GDM1 (cell line): ENCODE measurements around the gene ARHGAP23.
"Not testable (repeated sequence)": the region's sequence is repeated elsewhere in the genome, so short reads cannot be mapped to it uniquely, and the experiment has no call there.

Experiments
- DNase-seq: peaks from one replicate; lab custom pipeline; 2025; lab: John Stamatoyannopoulos, UW

The ARHGAP23 gene

DNA sequence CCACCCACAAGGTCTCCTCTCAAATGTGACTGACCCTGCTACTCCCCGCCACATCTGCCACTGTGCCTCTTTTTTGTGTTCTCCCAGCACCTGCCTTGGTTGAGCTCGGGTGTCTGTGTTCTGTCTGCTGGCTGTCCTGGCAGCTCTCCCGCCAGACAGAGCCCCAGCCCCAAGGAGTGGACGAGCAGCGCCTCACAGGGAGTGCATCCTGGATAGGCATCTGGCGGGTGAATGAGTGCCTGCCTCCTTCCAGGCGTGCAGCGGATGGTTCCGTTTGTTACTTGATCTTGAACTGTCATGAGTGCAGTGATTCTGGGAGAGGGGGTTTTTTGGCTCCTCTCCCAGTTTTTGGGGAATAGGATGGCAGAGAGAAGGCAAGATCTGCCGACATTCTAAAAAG lies 99.9 kb downstream of the ARHGAP23 start:
- DNase-seq, result not testable (repeated sequence)

DNA sequence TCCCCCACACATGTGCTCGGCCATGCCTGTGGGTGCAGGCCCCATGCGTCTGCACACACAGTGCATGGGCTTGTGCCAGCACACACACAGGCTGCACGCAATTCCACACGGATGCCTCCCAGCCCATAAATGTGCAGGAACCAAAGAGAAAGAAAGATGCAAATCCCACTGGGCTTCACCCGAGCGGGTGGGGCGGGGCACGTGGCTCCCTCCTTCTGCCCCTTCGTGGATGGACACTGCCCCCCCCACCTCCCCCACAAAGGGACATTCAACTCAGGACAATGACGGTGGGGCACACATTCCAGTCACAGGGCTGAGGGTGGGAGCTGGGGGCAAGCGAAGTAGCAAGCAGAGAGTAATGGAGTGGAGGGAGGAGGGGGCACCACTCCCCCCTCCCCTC lies 102.6 kb downstream of the ARHGAP23 start:
- not testable (repeated sequence) for DNase-seq

- not testable (repeated sequence) for DNase-seq
Measured at GRCh38 chr17:38531761-38532160, 103.5 kb downstream of the ARHGAP23 start.

DNA sequence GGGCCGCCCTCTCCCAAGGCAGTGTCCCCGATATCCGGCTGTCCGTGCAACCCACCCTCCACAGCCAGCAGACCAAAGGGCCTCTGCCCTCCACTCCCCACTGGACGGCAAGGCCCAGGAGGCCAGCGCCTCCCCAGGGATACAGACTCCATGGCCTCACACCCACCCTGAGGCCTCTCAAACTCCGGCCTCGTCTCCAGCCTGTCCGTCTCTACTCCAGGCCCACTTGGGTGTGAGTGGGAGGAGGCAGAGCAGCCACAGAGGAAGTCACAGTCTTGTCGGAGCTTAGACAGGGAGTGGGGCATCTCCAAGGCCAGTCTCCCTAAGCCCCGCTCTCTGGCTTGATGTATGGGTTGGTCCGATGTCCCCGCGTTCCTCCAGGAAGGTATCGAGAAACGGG lies 104.2 kb downstream of the ARHGAP23 start:
- no peak for DNase-seq

- no peak for DNase-seq
Measured at GRCh38 chr17:38533241-38533640, 105.0 kb downstream of the ARHGAP23 start.

GRCh38 chr17:38533866-38534497 lies 105.7 kb downstream of the ARHGAP23 start:
- no peak for DNase-seq

DNA sequence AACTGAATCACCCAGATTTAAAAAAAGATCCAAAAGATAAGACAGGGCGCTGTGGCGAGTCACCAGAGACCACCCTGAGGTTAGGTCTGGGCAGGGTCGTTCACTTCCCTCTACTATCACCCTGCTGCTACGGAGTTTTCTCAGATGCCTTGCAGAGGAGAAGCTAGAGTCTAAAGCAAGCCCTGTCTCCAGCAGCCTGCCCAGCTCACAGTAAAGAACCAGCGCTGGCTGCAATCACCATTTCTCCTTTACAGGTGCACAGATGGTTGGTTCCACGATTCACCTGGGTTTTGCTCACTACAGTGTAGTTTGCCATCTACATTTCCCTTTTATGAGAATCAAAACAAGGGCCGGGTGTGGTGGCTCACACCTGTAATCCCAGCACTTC lies 106.2 kb downstream of the ARHGAP23 start:
- no peak for DNase-seq

- no peak for DNase-seq
Measured at GRCh38 chr17:38535886-38536285, 107.6 kb downstream of the ARHGAP23 start.

DNA sequence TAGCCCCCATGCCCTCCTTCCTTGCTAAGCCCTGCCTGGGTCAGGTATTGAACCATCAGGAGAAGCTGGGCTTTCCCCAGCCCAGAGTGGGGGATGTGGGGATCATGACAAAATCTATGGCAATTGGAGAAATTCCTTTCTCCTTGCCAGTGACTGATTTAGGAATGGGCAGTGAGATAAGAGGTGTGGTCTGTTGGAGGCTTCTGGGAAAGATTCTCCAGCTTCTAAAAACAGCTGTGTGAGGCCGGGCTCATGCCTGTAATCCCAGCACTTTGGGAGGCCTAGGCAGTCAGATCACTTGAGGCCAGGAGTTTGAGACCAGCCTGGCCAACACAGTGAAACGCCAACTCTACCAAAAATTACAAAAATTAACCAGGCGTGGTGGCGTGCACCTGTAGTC lies 108.4 kb downstream of the ARHGAP23 start:
- no peak for DNase-seq

- DNase-seq, result no peak
Measured at GRCh38 chr17:38538906-38539305, 110.6 kb downstream of the ARHGAP23 start.

DNA sequence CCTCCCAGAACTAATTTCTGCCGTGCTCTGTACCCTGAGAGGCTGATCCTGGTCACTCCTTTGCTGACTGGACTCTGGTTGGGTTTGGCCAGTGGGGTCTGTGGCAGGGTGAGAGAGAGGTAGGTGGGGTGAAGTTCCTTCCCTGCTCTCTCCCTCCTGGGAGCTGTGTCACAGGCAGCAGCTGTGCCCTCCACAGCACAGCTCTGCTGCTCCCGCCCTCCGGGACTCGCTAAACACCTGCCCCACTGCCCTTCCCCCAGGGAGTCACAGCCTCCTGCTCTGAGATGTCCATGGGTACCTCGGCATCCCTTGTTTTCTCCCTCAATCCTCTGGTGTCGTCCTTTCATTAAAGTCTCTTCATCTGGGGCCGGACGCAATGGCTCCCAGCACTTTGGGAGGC lies 111.1 kb downstream of the ARHGAP23 start:
- DNase-seq, result no peak

GRCh38 chr17:38540514-38541045 lies 112.3 kb downstream of the ARHGAP23 start:
- no peak for DNase-seq

DNA sequence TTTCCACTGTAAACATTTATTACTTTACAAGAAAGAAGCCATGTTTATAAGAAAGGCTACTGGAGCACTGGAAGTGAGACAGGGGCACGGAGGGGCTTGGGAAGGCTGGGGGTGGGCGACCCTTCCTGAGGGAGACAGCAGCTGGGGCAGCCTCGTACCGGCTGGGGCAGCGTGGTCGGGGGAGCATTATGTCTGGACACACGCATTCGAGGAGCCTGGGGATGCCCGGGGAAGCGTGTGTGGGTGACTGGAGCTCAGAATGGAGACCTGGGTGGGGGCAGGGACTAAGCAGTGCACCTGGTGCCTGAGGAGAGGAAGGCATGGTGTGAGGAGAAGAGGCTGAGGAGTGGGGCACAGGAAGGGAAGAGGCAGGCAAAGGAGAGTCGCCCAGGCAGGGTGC lies 113.0 kb downstream of the ARHGAP23 start:
- no peak for DNase-seq

GRCh38 chr17:38542286-38542685 lies 114.0 kb downstream of the ARHGAP23 start:
- DNase-seq, result no peak

DNA sequence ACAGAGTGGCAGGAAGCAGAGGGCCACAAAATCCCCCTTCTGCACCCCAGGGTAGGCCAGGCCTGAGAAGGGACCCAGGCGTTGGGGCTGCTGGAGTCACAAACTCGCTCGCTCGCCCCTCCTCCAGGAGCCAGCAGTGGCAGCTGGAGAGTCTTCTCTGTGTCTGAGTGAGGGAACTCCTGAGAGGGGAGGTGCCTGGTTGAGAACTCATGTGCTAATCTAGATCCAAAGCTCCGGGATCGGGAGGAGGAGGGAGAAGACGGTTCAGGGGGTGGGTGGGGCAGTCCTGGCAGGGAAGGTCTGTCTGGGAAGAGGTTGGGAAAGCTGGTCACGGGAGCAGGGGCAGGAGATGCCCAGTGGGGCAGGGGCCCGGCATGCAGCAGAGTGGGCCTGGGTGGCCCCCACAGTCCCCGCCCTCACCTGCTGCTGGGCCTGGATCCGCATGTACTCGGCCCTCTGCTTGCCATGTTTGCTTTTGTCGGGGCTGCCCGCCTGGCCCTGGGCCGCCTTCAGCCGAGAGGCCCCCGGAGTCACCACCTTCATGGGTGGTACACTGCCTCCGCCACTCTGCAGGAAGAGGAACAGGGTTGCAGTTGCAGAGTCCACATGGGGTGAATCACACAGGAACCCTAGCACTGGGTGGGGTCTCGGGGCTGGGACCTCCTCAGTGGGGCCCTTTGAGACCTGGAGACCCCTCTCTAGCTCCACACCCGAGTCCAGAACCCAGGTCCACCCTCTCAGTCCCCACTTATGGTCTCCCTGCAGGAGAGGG lies 115.3 kb downstream of the ARHGAP23 start:
- DNase-seq, result no peak

DNA sequence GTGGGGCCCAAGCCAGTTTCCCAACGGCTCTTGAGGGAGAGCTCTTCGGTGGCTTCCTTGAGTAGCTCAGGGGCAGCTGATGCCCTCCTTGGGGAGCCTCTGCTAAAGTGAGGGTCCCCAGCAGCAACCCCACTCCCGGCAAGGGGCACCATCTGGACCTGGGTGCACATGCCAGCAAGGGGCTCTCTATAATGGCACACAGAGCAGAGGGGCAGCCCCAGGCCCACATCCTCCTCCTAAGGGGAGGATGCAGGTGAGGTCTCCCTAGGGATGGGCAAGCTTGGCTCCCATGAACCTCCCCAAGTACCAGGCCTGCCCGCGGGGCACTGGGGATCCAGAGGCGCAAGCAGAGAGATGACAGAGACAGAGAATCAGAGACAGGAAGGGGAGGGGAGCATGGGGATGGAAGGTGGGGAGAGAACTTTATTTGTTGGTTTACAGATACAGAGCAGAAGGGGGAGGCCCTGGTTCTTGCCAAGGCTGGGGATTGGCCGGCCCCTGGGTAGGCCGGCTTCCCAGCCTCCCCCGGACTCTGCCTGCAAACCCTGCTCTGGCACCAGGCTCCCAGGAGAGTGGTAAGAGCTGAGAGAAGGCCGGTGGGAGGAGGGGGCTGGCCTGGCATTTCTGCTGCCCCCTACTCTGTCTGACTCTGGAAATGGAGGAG lies 116.0 kb downstream of the ARHGAP23 start:
- DNase-seq, result no peak

GRCh38 chr17:38544839-38545209 lies 116.6 kb downstream of the ARHGAP23 start:
- no peak for DNase-seq

DNA sequence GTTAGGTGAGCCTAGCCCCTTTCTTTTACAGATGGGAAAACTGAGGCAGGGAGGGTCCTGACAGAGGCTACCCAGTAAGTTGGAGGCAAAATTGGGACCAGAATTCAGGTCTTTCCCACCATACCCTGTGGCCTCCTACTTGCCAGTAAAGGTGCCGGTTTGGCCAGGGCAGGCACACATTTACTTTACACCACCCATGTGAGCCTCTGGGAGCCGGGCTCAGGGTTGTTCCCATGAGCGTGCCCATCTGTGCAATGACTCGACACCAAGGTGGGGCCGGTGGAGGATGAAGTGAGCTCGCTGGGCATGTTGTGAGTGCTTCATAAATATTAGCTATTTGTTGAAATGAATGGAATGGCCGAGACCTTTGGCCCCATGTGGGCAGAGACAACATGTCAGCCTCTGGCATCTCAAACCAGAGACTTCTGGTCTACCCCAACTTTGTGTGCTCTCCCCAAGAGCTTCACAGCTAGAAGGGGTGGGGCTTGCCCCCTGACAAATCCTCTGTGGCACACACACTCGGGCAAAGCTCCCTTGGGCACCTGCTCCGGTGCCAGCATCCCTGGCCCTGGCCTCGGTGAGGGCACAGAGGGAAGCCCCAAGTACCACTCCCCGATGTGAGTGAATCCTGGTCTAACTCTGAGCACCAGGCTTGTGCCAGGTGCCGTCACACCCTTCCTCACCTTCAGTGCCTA lies 117.4 kb downstream of the ARHGAP23 start:
- DNase-seq, result no peak

GRCh38 chr17:38546396-38546795 lies 118.1 kb downstream of the ARHGAP23 start:
- no peak for DNase-seq

GRCh38 chr17:38547444-38547843 lies 119.2 kb downstream of the ARHGAP23 start:
- peak; percentile 35 for DNase-seq

- DNase-seq, result no peak
Measured at GRCh38 chr17:38549285-38549684, 121.0 kb downstream of the ARHGAP23 start.

DNA sequence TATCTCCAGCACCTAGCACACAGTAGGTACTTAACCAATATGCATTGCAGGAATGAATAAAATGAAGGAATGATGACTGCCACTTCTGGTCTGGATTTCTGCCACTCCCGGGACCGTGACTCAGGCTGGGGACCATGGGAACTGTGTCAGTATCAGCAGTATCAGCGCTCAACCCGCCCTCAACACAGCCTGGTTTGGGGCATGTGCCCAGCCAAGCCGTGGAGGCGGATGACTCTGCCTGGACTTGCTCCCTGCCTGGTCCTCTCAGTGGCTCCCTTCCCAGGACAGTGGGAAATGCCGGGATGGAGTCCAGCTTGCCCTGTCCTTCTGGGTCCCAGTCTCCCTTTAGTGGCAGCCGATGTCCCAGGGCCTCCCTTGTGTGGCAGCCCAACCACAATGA lies 122.4 kb downstream of the ARHGAP23 start:
- DNase-seq, result no peak
